ENCODE data around the gene BTBD19.

GRCh38 chr1:44803312-44804095 lies 4.8 kb upstream of the BTBD19 start:
- TF ChIP-seq, protein P1, sequence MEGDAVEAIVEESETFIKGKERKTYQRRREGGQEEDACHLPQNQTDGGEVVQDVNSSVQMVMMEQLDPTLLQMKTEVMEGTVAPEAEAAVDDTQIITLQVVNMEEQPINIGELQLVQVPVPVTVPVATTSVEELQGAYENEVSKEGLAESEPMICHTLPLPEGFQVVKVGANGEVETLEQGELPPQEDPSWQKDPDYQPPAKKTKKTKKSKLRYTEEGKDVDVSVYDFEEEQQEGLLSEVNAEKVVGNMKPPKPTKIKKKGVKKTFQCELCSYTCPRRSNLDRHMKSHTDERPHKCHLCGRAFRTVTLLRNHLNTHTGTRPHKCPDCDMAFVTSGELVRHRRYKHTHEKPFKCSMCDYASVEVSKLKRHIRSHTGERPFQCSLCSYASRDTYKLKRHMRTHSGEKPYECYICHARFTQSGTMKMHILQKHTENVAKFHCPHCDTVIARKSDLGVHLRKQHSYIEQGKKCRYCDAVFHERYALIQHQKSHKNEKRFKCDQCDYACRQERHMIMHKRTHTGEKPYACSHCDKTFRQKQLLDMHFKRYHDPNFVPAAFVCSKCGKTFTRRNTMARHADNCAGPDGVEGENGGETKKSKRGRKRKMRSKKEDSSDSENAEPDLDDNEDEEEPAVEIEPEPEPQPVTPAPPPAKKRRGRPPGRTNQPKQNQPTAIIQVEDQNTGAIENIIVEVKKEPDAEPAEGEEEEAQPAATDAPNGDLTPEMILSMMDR (IDR thresholded peaks at IDR 0.05): no peak
- TF ChIP-seq EZH2 (IDR thresholded peaks at IDR 0.05; ENCODE audit: borderline replicate concordance, insufficient read depth, low read depth, low read length, poor library complexity, severe bottlenecking): no peak
